ENCODE results near the gene NDUFS6. TPM values are rescaled to one million over a fixed set of nuclear protein-coding genes. Genes with fewer than 3 reads are reported as not detected.

Gene NDUFS6
- total and polyA plus RNA-seq, 9 donors = 33.3 to 100 (median 85.0) TPM

DNA sequence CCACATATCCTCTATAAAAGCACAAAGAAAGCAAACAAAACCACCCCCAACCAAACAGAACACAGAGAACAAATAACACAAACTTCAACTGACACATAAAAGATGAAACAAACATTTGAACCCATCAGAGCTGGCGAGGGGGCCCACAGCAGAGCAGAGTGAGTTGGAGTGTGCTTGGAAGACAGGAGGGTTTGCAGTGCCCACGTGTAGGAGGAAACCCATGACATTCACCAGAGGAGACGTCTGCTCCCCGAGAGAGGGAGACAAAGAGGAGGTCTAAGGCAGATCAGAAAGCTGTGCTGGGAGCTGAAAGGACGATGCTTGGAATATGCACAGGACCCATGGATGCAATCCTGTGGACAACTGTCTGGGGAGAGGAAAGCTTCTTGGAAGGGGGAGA lies 28.6 kb upstream of the NDUFS6 start:
- H3K27ac ChIP-seq (ENCODE audit: low read length) = no peak overlapping the region
- H3K9me3 ChIP-seq (replicated peaks; ENCODE audit: control insufficient read depth, low read depth, low read length) = no peaks in the 10 kb centered on the region
- 52% methylated on average over 5 of the region's 5 CpGs for WGBS (ENCODE audit: insufficient coverage)
- no peaks in the 10 kb centered on the region for H3K27me3 ChIP-seq (ENCODE audit: control insufficient read depth, insufficient read depth, low read length)
- no peaks in the 10 kb centered on the region for H3K4me1 ChIP-seq (ENCODE audit: control insufficient read depth, insufficient read depth, low read length)
- H3K4me3 ChIP-seq (ENCODE audit: low read length) = no peak overlapping the region
- H3K36me3 ChIP-seq (ENCODE audit: control insufficient read depth, insufficient read depth, low read length) = no peaks in the 10 kb centered on the region
- DNase-seq = no peak

DNA sequence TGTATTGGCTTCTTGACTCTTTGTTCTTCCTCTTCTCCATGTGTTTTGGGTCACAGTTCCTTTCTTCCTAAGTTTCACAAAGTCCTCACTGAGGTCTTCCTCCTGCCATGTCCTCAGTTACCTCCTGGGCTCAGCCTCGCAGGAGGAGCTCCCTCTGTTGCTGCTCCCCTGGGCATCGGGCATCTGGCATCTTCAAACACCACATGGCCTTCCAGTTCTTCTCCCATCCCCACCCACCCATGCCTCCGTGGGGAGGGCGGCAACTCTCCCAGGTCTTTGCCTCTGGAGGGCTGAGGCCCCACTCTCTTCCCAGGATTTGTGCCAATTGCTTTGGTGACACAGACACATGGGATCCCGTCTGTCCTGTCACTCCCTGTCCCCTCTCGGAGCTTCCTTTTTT lies 24.4 kb upstream of the NDUFS6 start:
- Histone ChIP-seq H3K36me3 (ENCODE audit: control insufficient read depth, insufficient read depth, low read length) (no peaks in the 10 kb centered on the region), H3K27me3 (ENCODE audit: control insufficient read depth, insufficient read depth, low read length) (no peaks in the 10 kb centered on the region)
- WGBS (ENCODE audit: insufficient coverage) = 81% methylated on average over 6 of the region's 6 CpGs

DNA sequence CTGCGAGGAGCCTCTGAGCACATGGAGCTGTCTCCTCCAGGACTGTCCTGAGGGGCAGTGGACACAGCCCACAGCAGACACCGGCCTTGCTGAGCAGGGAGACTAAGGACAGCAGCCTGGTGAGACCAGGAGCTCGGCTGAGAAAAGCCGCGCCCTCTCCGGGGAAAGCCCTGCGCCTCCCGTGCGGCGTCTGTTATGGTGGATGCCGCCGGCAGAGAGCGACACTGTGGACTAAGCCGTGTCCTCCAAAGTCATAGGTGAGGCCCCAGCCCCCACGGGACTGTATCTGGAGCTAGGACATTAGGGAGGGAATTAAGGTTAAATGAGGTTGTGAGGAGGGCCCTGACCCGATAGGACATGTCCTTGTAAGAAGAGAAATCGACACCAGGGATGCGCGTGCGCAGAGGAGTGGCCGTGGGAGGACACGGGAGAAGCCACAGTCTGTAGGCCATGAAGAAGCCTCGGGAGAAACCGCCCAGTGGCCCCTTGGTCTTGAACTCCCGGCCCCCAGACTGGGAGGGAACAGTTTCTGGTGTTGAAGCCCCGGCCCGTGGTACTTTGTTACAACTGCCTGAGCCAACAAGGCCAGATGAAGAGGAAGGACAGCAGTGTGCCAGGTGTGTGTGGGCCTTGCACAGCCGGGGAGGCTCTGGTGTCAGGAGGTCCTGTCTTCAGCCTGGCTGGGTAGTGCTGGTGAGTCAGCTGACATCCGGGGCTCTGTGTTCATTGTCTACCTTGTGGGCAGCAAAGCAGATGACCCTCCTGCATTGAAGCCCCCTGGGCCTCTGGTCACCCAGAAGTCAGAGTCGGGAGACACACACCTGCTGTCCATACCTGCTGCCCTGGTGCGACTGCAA lies 23.7 kb upstream of the NDUFS6 start:
- H3K4me1 ChIP-seq (ENCODE audit: control insufficient read depth, insufficient read depth, low read length) = no peaks in the 10 kb centered on the region
- DNase-seq = no peak
- H3K27me3 ChIP-seq (ENCODE audit: control insufficient read depth, insufficient read depth, low read length) = no peaks in the 10 kb centered on the region
- H3K4me3 ChIP-seq (ENCODE audit: low read length) = no peak overlapping the region
- no peak overlapping the region for H3K27ac ChIP-seq (ENCODE audit: low read length)
- H3K9me3 ChIP-seq (replicated peaks; ENCODE audit: control insufficient read depth, low read depth, low read length) = no peaks in the 10 kb centered on the region
- H3K36me3 ChIP-seq (ENCODE audit: control insufficient read depth, insufficient read depth, low read length) = no peaks in the 10 kb centered on the region
- WGBS (ENCODE audit: insufficient coverage) = 89% methylated on average over 31 of the region's 31 CpGs

More for the DNA sequence above, 24.4 kb upstream of the NDUFS6 start:
- no peak overlapping the region for H3K4me3 ChIP-seq (ENCODE audit: low read length)
- no peaks in the 10 kb centered on the region for H3K4me1 ChIP-seq (ENCODE audit: control insufficient read depth, insufficient read depth, low read length)
- DNase-seq = no peak
- no peaks in the 10 kb centered on the region for H3K9me3 ChIP-seq (replicated peaks; ENCODE audit: control insufficient read depth, low read depth, low read length)
- H3K27ac ChIP-seq (ENCODE audit: low read length) = no peak overlapping the region

DNA sequence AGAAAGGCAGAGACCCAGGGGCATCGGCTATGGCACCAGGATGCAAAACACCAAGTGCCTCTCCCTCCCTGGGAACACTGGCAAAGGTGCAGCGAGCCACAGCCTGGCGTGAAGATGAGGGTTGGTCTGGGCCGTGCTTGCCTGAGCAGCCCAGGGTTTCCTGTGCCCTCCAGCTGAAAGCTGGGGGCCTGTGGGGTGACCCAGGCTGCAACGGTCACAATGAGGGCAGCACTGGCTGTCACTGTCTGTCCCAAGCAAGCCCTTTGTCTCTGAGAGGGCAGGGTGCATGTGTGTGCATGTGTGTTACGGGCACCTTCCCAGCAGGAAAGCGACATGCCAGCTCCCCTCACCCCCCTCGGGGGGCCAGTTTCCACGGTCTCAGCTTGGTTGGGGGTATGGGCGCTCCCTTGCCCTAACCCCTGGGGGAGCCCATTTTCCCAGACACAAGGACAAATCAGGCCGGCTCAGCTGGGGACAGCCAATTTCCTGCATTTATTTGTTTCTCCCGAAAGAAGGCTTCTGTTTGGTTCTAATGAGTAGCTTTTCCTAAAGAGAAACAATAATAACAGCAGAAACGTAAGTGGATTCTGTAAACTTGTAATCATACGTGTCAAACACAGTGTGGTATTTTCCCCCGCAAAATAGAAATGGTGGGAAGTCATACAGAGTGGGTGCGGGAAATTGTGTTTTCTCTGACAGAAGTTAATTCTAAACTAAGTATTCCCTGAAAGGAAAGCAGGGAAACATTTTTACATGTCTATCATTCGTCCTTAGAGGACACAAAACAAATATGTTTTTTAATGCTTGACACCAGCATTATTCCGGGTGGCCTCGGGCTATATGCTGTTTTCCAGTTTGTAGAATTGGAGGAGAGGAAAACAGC lies 22.8 kb upstream of the NDUFS6 start:
- no peaks in the 10 kb centered on the region for H3K4me1 ChIP-seq (ENCODE audit: control insufficient read depth, insufficient read depth, low read length)
- no peaks in the 10 kb centered on the region for H3K36me3 ChIP-seq (ENCODE audit: control insufficient read depth, insufficient read depth, low read length)
- DNase-seq = no peak
- no peaks in the 10 kb centered on the region for H3K9me3 ChIP-seq (replicated peaks; ENCODE audit: control insufficient read depth, low read depth, low read length)
- H3K27me3 ChIP-seq (ENCODE audit: control insufficient read depth, insufficient read depth, low read length) = no peaks in the 10 kb centered on the region
- no peak overlapping the region for H3K27ac ChIP-seq (ENCODE audit: low read length)
- no peak overlapping the region for H3K4me3 ChIP-seq (ENCODE audit: low read length)
- 73% methylated on average over 3 of the region's 19 CpGs for WGBS (ENCODE audit: insufficient coverage)

DNA sequence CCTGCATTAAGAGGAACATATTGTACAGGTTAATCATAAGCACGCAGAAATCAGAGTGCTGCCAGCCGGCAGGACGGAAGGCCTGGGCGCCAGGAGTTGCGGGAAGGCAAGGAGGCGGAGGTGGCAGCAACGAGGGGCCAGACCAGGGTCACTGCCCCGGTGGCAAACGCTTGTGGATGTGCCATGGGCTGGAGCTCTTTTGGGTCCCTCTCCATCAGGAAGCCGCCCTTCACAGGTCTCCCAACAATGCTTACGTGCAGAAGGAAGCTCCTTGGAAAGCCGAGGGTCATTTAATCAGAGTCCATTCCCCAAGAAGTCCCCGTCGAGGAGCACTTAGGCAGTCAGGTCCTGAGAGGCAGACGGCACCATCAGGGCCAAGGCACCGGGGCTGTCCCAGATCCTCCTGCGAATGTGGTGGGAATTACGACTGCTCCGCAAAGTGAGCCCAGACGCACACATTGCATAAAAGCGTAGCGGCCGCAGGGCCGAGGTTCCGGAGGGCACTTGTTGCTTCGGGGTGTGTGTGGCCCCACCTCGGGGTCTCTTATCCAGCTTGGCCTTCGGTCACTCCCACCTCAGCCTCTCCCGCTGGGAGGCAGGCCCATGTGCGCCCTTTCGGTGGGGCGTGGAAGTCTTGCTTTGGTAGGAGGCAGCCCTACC lies 22.1 kb upstream of the NDUFS6 start:
- no peaks in the 10 kb centered on the region for H3K4me1 ChIP-seq (ENCODE audit: control insufficient read depth, insufficient read depth, low read length)
- no peaks in the 10 kb centered on the region for H3K36me3 ChIP-seq (ENCODE audit: control insufficient read depth, insufficient read depth, low read length)
- no peaks in the 10 kb centered on the region for H3K27me3 ChIP-seq (ENCODE audit: control insufficient read depth, insufficient read depth, low read length)
- no peak for DNase-seq
- no peaks in the 10 kb centered on the region for H3K9me3 ChIP-seq (replicated peaks; ENCODE audit: control insufficient read depth, low read depth, low read length)
- no peak overlapping the region for H3K27ac ChIP-seq (ENCODE audit: low read length)
- no peak overlapping the region for H3K4me3 ChIP-seq (ENCODE audit: low read length)
- 74% methylated on average over 27 of the region's 32 CpGs for WGBS (ENCODE audit: insufficient coverage)

DNA sequence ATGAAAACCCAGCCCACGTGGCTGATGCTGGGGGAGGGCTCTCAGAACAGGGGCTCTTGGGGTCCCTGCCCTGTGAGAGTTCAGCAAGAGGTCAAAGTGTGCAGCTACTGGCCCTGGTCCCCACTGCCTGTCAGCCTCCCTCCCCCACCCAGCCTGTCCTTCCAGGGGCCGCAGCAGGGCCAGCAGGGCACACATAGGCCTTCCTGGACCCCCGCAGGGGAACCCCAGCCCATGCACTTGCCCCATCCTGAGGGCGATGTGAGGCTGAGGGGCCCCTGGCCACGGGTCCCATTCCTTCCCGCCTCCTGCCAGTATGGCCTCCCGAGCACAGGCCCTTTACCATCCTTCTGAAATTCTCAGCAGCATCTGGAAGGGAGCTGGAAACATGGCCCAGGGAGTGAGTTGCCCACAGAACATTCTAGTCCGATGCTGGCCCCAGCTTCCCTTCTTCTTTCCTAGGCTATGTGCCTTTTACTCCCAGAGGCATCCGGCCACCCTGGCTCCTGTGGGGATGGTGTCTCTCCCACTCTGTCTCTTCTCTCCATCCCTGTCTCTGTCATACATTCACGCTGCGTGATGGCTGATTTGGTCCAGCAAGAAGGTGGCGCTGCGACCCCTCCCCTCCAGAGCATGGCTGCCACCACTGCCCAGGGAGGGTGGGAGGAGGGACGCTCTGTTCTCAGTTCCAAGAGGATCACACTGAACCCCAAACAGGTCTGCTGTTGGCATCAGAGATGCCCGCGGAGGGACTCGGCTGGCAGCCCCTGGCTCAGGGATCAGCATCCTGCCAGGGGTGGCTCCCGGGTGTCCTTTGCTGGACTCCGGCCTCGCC lies 21.2 kb upstream of the NDUFS6 start:
- H3K9me3 ChIP-seq (replicated peaks; ENCODE audit: control insufficient read depth, low read depth, low read length) = no peaks in the 10 kb centered on the region

DNA sequence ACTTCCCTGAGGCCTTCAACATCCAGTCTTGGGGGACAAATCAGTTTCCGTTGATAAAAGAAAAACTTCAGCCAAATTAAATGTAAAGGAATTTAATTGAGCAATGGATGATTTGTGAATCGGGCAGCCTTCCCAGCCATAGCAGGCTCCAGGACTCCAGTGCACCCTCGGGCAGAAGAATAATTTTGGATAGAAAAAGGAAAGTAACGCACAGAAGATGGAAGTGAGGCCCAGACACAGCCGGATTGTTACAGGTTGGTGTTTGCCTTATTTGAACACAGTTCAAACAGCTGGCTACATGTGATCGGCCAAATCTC lies 20.6 kb upstream of the NDUFS6 start:
- H3K4me3 ChIP-seq (ENCODE audit: low read length) = no peak overlapping the region
- no peaks in the 10 kb centered on the region for H3K27me3 ChIP-seq (ENCODE audit: control insufficient read depth, insufficient read depth, low read length)
- H3K36me3 ChIP-seq (ENCODE audit: control insufficient read depth, insufficient read depth, low read length) = no peaks in the 10 kb centered on the region
- no peak for DNase-seq
- no peaks in the 10 kb centered on the region for H3K4me1 ChIP-seq (ENCODE audit: control insufficient read depth, insufficient read depth, low read length)
- H3K27ac ChIP-seq (ENCODE audit: low read length) = no peak overlapping the region
- WGBS (ENCODE audit: insufficient coverage) = 57% methylated on average over 5 of the region's 6 CpGs
- H3K9me3 ChIP-seq (replicated peaks; ENCODE audit: control insufficient read depth, low read depth, low read length) = no peaks in the 10 kb centered on the region

More for the DNA sequence above, 21.2 kb upstream of the NDUFS6 start:
- H3K4me3 ChIP-seq (ENCODE audit: low read length) = no peak overlapping the region
- no peaks in the 10 kb centered on the region for H3K4me1 ChIP-seq (ENCODE audit: control insufficient read depth, insufficient read depth, low read length)
- no peak overlapping the region for H3K27ac ChIP-seq (ENCODE audit: low read length)
- no peaks in the 10 kb centered on the region for H3K27me3 ChIP-seq (ENCODE audit: control insufficient read depth, insufficient read depth, low read length)
- 71% methylated on average over 12 of the region's 20 CpGs for WGBS (ENCODE audit: insufficient coverage)
- DNase-seq = no peak
- no peaks in the 10 kb centered on the region for H3K36me3 ChIP-seq (ENCODE audit: control insufficient read depth, insufficient read depth, low read length)

DNA sequence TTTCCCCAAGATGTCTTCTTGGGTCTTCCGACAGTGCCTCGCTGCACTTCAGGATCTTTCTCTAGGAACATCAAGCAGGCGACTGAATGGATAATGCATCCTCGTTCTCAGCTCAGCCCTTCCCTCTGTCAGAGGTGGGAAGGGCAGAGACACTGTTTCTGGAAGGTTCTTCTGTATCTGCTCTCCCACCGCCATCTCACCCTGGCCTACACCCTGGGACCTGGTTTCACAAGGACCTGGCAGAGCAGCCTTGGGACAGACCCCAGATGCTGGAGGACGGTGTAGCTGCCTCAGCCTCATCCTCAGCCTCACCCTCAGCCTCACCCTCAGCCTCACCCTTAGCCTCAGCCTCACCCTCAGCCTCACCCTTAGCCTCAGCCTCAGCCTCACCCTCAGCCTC lies 20.1 kb upstream of the NDUFS6 start:
- Histone ChIP-seq H3K9me3 (replicated peaks; ENCODE audit: control insufficient read depth, low read depth, low read length) (no peaks in the 10 kb centered on the region), H3K4me3 (ENCODE audit: low read length) (no peak overlapping the region), H3K36me3 (ENCODE audit: control insufficient read depth, insufficient read depth, low read length) (no peaks in the 10 kb centered on the region), H3K27me3 (ENCODE audit: control insufficient read depth, insufficient read depth, low read length) (no peaks in the 10 kb centered on the region), H3K4me1 (ENCODE audit: control insufficient read depth, insufficient read depth, low read length) (no peaks in the 10 kb centered on the region), H3K27ac (ENCODE audit: low read length) (no peak overlapping the region)
- no peak for DNase-seq
- WGBS (ENCODE audit: insufficient coverage) = 100% methylated on average over 2 of the region's 6 CpGs

DNA sequence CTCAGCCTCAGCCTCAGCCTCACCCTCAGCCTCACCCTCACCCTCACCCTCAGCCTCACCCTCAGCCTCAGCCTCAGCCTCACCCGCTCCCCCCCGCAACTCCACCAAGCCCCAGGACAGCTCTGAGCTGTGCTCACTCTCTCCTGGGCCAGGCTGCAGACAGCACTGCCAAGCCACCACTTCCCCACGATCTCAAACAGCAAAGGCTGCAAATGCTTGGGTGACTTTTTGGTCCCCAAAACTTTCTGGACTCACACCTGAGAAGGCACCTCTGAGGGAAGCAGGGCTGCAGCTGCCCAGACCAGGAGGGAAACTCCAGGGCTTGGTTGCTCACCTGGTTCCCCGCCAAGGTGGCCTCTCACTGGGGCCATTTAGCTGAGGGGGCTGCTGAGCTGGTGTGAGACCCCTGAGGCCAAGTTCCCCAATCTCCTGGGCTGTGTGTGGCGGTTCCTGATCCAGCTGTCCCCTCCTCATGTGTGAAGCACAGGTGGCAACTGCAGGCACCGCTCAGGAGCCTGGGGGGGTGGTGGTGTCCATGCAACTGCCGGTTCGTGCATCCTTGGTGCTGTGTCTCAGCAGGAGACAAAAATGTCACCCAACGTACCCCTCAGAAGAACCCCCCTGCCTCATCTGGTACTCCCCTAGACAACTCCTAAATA lies 19.4 kb upstream of the NDUFS6 start:
- DNase-seq = no peak
- H3K27me3 ChIP-seq (ENCODE audit: control insufficient read depth, insufficient read depth, low read length) = no peaks in the 10 kb centered on the region
- no peak overlapping the region for H3K27ac ChIP-seq (ENCODE audit: low read length)
- H3K36me3 ChIP-seq (ENCODE audit: control insufficient read depth, insufficient read depth, low read length) = no peaks in the 10 kb centered on the region
- H3K4me3 ChIP-seq (ENCODE audit: low read length) = no peak overlapping the region
- WGBS (ENCODE audit: insufficient coverage) = 81% methylated on average over 5 of the region's 9 CpGs
- H3K4me1 ChIP-seq (ENCODE audit: control insufficient read depth, insufficient read depth, low read length) = no peaks in the 10 kb centered on the region
- H3K9me3 ChIP-seq (replicated peaks; ENCODE audit: control insufficient read depth, low read depth, low read length) = no peaks in the 10 kb centered on the region

Data from muscle of leg (tissue), 11 donors.